ENCODE data around the gene BCL7A. TPM values are rescaled to one million over a fixed set of nuclear protein-coding genes. Genes with fewer than 3 reads are reported as not detected.
A peak's percentile ranks its signal among the peaks of the same experiment; 100 is the strongest.

BCL7A gene
- total and polyA plus RNA-seq, 9 donors: 7.8 to 20.2 (median 16.2) TPM

DNA sequence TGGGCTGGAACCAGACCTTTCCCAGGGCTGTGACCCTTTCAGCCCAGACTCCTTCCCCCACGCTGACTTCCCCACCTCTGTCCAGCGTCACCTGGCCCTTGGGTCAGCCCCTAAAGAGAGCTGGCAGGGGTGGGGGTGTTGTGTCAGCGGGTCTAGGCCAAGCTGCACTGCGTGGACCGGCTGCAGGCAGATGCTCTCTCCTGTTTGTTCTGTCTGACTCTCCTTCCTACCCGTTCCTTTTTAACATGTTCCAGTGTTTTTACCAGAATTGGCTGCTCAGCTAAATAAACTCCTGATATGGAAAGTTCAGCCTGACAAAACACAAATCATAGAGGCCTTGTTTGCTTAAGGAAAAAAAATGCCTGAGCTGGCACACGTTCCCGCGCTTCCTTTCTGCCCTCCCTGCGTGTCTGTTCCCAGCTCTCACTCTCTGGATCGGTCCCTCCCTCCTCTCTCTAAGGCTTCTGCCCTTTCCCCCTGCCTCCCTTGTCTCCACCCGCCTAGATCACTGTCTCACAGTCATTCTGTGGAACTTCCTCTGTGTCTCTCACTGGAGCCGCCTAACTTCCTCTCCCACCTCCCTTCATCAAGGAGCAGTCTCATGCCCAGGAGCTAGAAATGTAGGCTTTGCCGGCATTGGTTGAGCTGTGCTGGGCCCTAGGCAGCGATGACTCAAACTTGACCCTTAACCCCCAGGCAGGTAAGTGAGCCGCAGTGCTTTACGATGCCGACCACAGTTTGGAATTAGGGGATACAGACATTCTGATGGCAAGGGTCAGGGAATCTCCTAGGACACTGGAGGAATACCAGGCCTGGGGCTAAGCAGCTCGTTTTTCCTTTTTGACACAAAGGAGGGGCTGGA is 41.4 kb downstream of the BCL7A start:
- peak overlapping the region; percentile 57 for H3K27ac ChIP-seq (ENCODE audit: low read length)
- H3K4me3 ChIP-seq (ENCODE audit: low read length): no peak overlapping the region
- no peaks in the 10 kb centered on the region for H3K27me3 ChIP-seq (ENCODE audit: control insufficient read depth, insufficient read depth, low read length)
- WGBS (ENCODE audit: insufficient coverage): 23% methylated on average over 13 of the region's 19 CpGs
- no peaks in the 10 kb centered on the region for H3K9me3 ChIP-seq (replicated peaks; ENCODE audit: control insufficient read depth, low read depth, low read length)
- DNase-seq: peak; percentile 74
- H3K36me3 ChIP-seq (ENCODE audit: control insufficient read depth, insufficient read depth, low read length): peaks cover 33% of the 10 kb centered on the region
- H3K4me1 ChIP-seq (ENCODE audit: control insufficient read depth, insufficient read depth, low read length): peaks cover 40% of the 10 kb centered on the region

DNA sequence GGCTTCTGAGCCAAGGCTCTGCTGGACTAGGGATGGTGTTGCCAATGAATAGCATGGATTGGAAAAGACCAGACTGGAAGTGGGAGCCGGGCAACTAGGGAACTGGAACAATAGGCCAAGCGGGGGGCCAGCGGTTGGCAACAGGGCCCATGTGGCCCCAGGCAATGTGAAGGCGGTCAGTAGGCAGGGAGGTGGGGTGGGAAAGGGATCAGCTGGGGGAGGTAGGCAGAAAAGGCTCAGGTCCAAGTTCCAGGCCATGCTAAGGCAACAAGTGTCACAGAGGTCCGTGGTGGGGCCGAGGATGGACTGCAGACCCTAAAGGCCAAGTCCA is 42.0 kb downstream of the BCL7A start:
- Histone ChIP-seq H3K36me3 (ENCODE audit: control insufficient read depth, insufficient read depth, low read length) (peaks cover 29% of the 10 kb centered on the region), H3K9me3 (replicated peaks; ENCODE audit: control insufficient read depth, low read depth, low read length) (no peaks in the 10 kb centered on the region), H3K4me1 (ENCODE audit: control insufficient read depth, insufficient read depth, low read length) (peaks cover 41% of the 10 kb centered on the region), H3K4me3 (ENCODE audit: low read length) (no peak overlapping the region), H3K27me3 (ENCODE audit: control insufficient read depth, insufficient read depth, low read length) (no peaks in the 10 kb centered on the region), H3K27ac (ENCODE audit: low read length) (peak overlapping the region; percentile 57)
- WGBS (ENCODE audit: insufficient coverage): 70% methylated on average over 4 of the region's 6 CpGs
- no peak for DNase-seq

DNA sequence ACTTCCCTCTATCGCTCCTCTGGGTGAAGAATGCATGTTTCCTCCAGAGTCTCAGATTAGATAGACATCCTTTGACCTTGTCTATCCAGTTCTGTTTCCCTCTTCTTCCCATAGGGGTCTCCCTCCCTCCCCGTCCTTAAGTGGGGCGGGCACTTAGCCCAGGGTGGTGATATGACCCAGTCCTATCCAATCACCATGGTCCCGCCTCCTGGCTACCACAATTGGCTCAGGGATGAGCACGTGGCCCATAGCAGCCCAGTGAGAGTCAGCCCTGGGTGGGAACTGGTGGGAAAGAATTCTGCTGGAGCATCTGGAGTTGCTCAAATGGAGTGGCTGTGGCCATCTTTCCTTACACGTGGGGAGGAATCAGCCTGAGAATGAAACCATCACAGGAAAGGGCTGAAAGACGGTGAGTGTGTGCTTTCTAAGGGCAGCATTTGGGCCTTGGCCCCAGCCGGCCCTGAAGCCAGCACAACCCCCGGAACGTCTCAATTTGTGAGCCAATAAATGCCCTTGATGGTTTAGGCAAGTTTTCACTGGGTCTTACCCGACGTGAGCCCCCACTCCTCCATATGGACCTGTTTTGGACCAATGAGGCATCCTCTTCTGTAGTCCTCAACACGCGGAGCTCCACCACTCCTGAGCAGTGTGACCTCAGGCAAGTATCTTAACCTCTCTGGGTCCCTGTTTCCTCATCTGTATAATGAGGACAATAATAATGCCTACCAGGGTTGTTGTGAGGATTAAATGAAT is 42.5 kb downstream of the BCL7A start:
- H3K36me3 ChIP-seq (ENCODE audit: control insufficient read depth, insufficient read depth, low read length): peaks cover 24% of the 10 kb centered on the region
- H3K27me3 ChIP-seq (ENCODE audit: control insufficient read depth, insufficient read depth, low read length): no peaks in the 10 kb centered on the region
- no peak overlapping the region for H3K4me3 ChIP-seq (ENCODE audit: low read length)
- H3K27ac ChIP-seq (ENCODE audit: low read length): peak overlapping the region; percentile 43
- H3K4me1 ChIP-seq (ENCODE audit: control insufficient read depth, insufficient read depth, low read length): peaks cover 41% of the 10 kb centered on the region
- H3K9me3 ChIP-seq (replicated peaks; ENCODE audit: control insufficient read depth, low read depth, low read length): no peaks in the 10 kb centered on the region
- peak; percentile 91 for DNase-seq
- WGBS (ENCODE audit: insufficient coverage): 60% methylated on average over 8 of the region's 14 CpGs

- DNase-seq: peak; percentile 20
- 66% methylated on average over 12 of the region's 16 CpGs for WGBS (ENCODE audit: insufficient coverage)
- Histone ChIP-seq H3K27me3 (ENCODE audit: control insufficient read depth, insufficient read depth, low read length) (no peaks in the 10 kb centered on the region), H3K9me3 (replicated peaks; ENCODE audit: control insufficient read depth, low read depth, low read length) (no peaks in the 10 kb centered on the region), H3K4me1 (ENCODE audit: control insufficient read depth, insufficient read depth, low read length) (peaks cover 35% of the 10 kb centered on the region), H3K36me3 (ENCODE audit: control insufficient read depth, insufficient read depth, low read length) (peaks cover 16% of the 10 kb centered on the region), H3K4me3 (ENCODE audit: low read length) (no peak overlapping the region), H3K27ac (ENCODE audit: low read length) (no peak overlapping the region)
These were observed 43.3 kb downstream of the BCL7A start for GRCh38 chr12:122064780-122065588.

DNA sequence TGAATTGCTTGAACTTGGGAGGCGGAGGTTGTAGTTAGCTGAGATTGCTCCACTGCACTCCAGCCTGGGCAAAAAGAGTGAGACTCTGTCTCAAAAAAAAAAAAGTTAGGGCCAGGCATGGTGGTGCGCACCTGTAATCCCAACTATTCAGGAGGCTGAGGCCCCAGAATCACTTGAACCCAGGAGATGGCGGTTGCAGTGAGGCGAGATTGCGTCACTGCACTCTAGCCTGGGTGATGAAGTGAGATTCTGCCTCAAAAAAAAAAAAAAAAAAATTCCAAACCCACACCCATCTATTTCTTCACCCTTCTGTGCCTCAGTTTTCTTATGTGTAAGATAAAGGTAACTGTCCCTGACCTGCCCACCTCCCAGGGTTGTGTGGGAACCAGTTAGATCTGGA is 45.9 kb downstream of the BCL7A start:
- 88% methylated on average over 1 of the region's 5 CpGs for WGBS (ENCODE audit: insufficient coverage)
- DNase-seq: no peak
- Histone ChIP-seq H3K27ac (ENCODE audit: low read length) (no peak overlapping the region), H3K36me3 (ENCODE audit: control insufficient read depth, insufficient read depth, low read length) (peaks cover 3% of the 10 kb centered on the region), H3K4me3 (ENCODE audit: low read length) (no peak overlapping the region), H3K27me3 (ENCODE audit: control insufficient read depth, insufficient read depth, low read length) (no peaks in the 10 kb centered on the region), H3K4me1 (ENCODE audit: control insufficient read depth, insufficient read depth, low read length) (peaks cover 37% of the 10 kb centered on the region), H3K9me3 (replicated peaks; ENCODE audit: control insufficient read depth, low read depth, low read length) (no peaks in the 10 kb centered on the region)

GRCh38 chr12:122067966-122068365 is 46.3 kb downstream of the BCL7A start:
- Histone ChIP-seq H3K4me1 (ENCODE audit: control insufficient read depth, insufficient read depth, low read length) (peaks cover 33% of the 10 kb centered on the region), H3K27ac (ENCODE audit: low read length) (no peak overlapping the region), H3K36me3 (ENCODE audit: control insufficient read depth, insufficient read depth, low read length) (no peaks in the 10 kb centered on the region), H3K9me3 (replicated peaks; ENCODE audit: control insufficient read depth, low read depth, low read length) (no peaks in the 10 kb centered on the region), H3K27me3 (ENCODE audit: control insufficient read depth, insufficient read depth, low read length) (no peaks in the 10 kb centered on the region), H3K4me3 (ENCODE audit: low read length) (no peak overlapping the region)
- DNase-seq: no peak
- WGBS (ENCODE audit: insufficient coverage): 46% methylated on average over 12 of the region's 13 CpGs

DNA sequence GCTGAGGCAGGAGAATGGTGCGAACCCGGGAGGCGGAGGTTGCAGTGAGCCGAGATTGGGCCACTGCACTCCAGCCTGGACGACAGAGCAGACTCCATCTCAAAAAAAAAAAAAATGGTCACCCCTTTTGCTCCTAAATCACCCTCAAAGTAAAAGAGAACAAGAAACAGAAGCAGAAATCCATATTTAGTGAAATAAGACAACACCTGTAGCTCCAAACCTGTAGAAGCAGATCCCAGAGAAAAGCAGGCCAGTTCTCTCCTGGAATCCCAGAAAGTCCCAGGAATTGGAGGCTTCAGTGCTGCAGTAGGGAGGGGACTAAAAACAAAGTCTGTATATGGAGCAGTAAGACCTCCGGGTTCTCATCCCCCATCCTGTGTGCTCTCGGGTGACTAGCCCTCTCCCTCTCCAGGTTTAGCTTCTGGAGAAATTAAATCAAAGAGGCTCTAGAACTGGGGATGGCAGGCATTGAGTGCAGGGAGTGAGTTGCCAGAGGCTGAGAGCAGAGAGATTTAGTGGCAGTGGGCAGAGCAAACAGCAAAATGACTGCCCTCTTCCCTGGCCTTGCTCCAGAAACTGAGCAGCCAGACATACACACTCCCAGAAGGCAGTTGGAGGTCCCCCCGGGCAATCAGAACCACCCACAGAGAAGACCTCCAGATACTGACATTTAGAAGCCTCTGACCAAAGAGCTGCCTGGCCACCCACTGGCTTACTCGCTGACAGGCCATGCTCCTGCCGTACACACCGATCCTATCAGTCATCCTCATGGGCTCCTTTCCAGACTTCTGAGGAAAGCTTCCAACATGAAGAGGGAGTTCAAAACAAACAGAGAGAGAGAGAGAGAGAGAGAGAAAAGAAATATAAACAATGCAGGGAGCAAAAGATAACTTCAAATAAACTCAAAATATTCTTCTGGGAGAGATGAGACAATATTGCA is 50.6 kb downstream of the BCL7A start:
- Histone ChIP-seq H3K9me3 (replicated peaks; ENCODE audit: control insufficient read depth, low read depth, low read length) (no peaks in the 10 kb centered on the region), H3K36me3 (ENCODE audit: control insufficient read depth, insufficient read depth, low read length) (no peaks in the 10 kb centered on the region), H3K27me3 (ENCODE audit: control insufficient read depth, insufficient read depth, low read length) (no peaks in the 10 kb centered on the region), H3K4me1 (ENCODE audit: control insufficient read depth, insufficient read depth, low read length) (peaks cover 9% of the 10 kb centered on the region), H3K27ac (ENCODE audit: low read length) (no peak overlapping the region), H3K4me3 (ENCODE audit: low read length) (no peak overlapping the region)
- 30% methylated on average over 2 of the region's 11 CpGs for WGBS (ENCODE audit: insufficient coverage)
- DNase-seq: peak; percentile 66

GRCh38 chr12:122073815-122074214 is 52.1 kb downstream of the BCL7A start:
- no peaks in the 10 kb centered on the region for H3K27me3 ChIP-seq (ENCODE audit: control insufficient read depth, insufficient read depth, low read length)
- H3K9me3 ChIP-seq (replicated peaks; ENCODE audit: control insufficient read depth, low read depth, low read length): no peaks in the 10 kb centered on the region
- WGBS (ENCODE audit: insufficient coverage): no CpG with 5 or more reads among the region's 1 CpG
- DNase-seq: no peak
- no peak overlapping the region for H3K27ac ChIP-seq (ENCODE audit: low read length)
- peaks cover 14% of the 10 kb centered on the region for H3K4me1 ChIP-seq (ENCODE audit: control insufficient read depth, insufficient read depth, low read length)
- H3K4me3 ChIP-seq (ENCODE audit: low read length): no peak overlapping the region
- H3K36me3 ChIP-seq (ENCODE audit: control insufficient read depth, insufficient read depth, low read length): no peaks in the 10 kb centered on the region

- no peaks in the 10 kb centered on the region for H3K9me3 ChIP-seq (replicated peaks; ENCODE audit: control insufficient read depth, low read depth, low read length)
- no peaks in the 10 kb centered on the region for H3K27me3 ChIP-seq (ENCODE audit: control insufficient read depth, insufficient read depth, low read length)
- 82% methylated on average over 5 of the region's 10 CpGs for WGBS (ENCODE audit: insufficient coverage)
- H3K36me3 ChIP-seq (ENCODE audit: control insufficient read depth, insufficient read depth, low read length): no peaks in the 10 kb centered on the region
- DNase-seq: no peak
- peak overlapping the region; percentile 91 for H3K27ac ChIP-seq (ENCODE audit: low read length)
- no peak overlapping the region for H3K4me3 ChIP-seq (ENCODE audit: low read length)
- H3K4me1 ChIP-seq (ENCODE audit: control insufficient read depth, insufficient read depth, low read length): peaks cover 37% of the 10 kb centered on the region
These were observed 55.2 kb downstream of the BCL7A start for GRCh38 chr12:122076743-122077495.

Measured in muscle of leg (tissue), 11 donors.